Stimulated activated CD4-positive, alpha-beta T cell treated with anti-CD3 and anti-CD28 coated beads, Interleukin-2, amount 100 ng/mL, for 48 hours (primary cell): Measurements from ENCODE around the gene PTCH2.

Source experiments
- DNase-seq, 2 donors: peaks; one replicate each; pipeline ENCODE4 v3.0.0-alpha.2; 2020

PTCH2 gene

DNA sequence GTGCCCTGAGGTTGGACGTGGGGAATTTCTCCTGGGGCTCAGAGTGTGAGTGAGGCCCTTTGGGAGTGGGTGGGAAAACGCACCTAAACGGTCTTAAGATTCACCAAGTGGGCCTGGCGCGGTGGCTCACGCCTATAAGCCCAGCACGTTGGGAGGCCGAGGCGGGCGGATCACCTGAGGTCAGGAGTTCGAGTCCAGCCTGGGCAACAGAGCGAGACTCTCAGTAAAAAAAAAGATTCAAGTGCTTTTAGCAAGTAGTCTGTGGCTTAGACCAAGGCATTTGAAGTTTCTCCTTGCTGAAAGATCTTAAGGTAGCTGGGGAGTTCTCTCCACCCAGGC, 66.4 kb downstream of the PTCH2 start:
- DNase-seq, result no peak

GRCh38 chr1:44775930-44776729, 66.9 kb downstream of the PTCH2 start:
- no peak for DNase-seq

DNA sequence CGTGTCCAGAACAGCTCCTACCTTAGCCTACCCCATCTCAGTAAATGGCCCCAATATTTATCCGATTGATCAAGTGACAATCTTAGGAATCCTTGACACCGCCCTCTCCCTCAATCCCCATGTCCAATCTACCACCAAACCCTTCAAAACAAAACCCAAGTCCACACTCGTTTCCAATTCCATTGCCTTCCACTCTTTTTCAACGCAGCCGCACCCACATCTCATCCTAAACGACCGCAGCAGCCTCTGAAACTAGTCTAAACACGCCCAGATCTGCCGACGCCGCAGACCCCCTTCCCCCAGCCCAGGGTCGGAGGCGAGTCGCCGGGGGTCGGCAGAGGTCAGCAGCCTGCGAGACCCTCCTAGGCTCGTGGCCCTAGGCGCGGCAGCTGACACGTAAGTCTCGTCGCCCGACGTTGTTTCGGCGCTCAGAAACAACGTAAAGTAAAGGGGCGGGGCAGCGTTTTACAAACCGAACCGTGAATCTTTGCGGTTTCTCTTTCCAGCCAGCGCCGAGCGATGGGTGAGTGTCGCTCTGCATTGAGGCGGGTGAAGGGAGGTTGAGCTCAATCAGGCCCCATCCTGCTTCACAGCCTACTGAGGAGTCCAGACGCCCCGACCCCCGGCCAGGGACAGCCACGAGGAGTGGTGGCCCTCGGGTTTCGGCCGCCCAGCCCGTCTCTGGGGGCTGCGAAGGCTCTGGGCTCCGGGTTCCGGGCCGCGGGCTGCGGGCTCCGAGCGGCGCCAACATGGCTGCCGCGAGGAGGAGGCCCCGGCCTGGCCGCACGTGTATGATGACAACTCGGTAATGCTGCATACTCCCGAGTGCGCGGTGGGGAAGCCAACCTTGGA, 67.7 kb downstream of the PTCH2 start, which contains the start of gene RPS8:
Gene RPS8, plus strand, starts transcription at position 463 of the 852 bp plus-strand sequence. Its CDS starts 57 bp downstream, at position 520.
- peak; percentile 81 to 83 for DNase-seq
